K562 (cell line): ENCODE results near the gene IFI6. TPM values are rescaled to one million over a fixed set of nuclear protein-coding genes. Genes with fewer than 3 reads are reported as not detected.

Experiments used
- ARID3B ChIP-seq: fragments of 250-450 bp; sonication (Bioruptor Pico); IDR thresholded peaks from 2 replicates; pipeline ENCODE4 v1.4.0; 2020; ENCODE audit warnings: borderline replicate concordance
- EHMT2 ChIP-seq: fragments of 450-650 bp; IDR thresholded peaks from 2 replicates; pipeline ENCODE4 v1.6.1; 2018; ENCODE audit warnings: antibody characterized with exemption
- FOXO4 ChIP-seq: fragments of 450-650 bp; formaldehyde crosslinking; IDR thresholded peaks from 2 replicates; pipeline ENCODE4 v1.4.0; 2020; ENCODE audit warnings: mild to moderate bottlenecking, moderate library complexity
- HNRNPUL1 ChIP-seq: fragments of 200-400 bp; formaldehyde crosslinking; IDR thresholded peaks from 2 replicates; pipeline ENCODE4 v1.6.1; 2017; ENCODE audit warnings: low read length
- MAFK ChIP-seq: IDR thresholded peaks from 2 replicates; pipeline ENCODE4 v1.6.1; 2011; ENCODE audit warnings: low read length, improper control_type of control experiment
- RAD21 ChIP-seq, 2 experiments: fragments of 250-450 bp in 1 of 2; fragments of 450-650 bp in 1 of 2; sonication (Bioruptor Pico) in 1 of 2; formaldehyde crosslinking in 1 of 2; IDR thresholded peaks in 1 of 2; conservative IDR thresholded peaks in 1 of 2; 2 replicates each; pipeline versions ENCODE4 v1.4.0 to v1.8.0; 2020 to 2022; ENCODE audit warnings: mild to moderate bottlenecking in 2 of 2, moderate library complexity in 1 of 2
- RAD51 ChIP-seq: fragments of 450-650 bp; IDR thresholded peaks from 2 replicates; pipeline ENCODE4 v1.7.1; 2016; ENCODE audit warnings: low read depth, mild to moderate bottlenecking, borderline replicate concordance
- SAFB2 ChIP-seq: fragments of 200-400 bp; formaldehyde crosslinking; IDR thresholded peaks from 2 replicates; pipeline ENCODE4 v1.6.1; 2018; ENCODE audit warnings: borderline replicate concordance, low read length, low read depth, moderate library complexity; ENCODE audit not compliant: severe bottlenecking
- SETDB1 ChIP-seq: IDR thresholded peaks from one replicate; pipeline ENCODE4 v1.6.1; 2012; ENCODE audit warnings: low read length, control low read depth, inconsistent platforms
- SIRT6 ChIP-seq: IDR thresholded peaks from one replicate; pipeline ENCODE4 v1.6.1; 2012; ENCODE audit warnings: low read depth, mild to moderate bottlenecking, control low read depth, inconsistent platforms, low read length, moderate library complexity
- THAP12 ChIP-seq: fragments of 250-450 bp; sonication (Bioruptor Pico); IDR thresholded peaks from 2 replicates; pipeline ENCODE4 v1.9.0; 2021; ENCODE audit warnings: mild to moderate bottlenecking, inconsistent platforms
- VEZF1 ChIP-seq: fragments of 200-800 bp; sonication (Bioruptor generic); IDR thresholded peaks from 2 replicates; pipeline ENCODE4 v1.6.1; 2017; ENCODE audit warnings: missing genetic modification characterization, missing compliant biosample characterization
- ZFP91 ChIP-seq: sonication (generic); formaldehyde crosslinking; IDR thresholded peaks from 2 replicates; pipeline ENCODE4 v1.8.0; 2022; ENCODE audit warnings: mild to moderate bottlenecking, missing genetic modification reagents
- ZKSCAN3 ChIP-seq: fragments of 250-450 bp; sonication (Bioruptor Pico); IDR thresholded peaks from 2 replicates; pipeline ENCODE4 v1.4.0; 2020
- ZNF316 ChIP-seq: fragments of 450-650 bp; IDR thresholded peaks from 2 replicates; pipeline ENCODE4 v1.6.1; 2016
- ZNF584 ChIP-seq: fragments of 200-800 bp; sonication (Bioruptor generic); IDR thresholded peaks from 2 replicates; pipeline ENCODE4 v1.6.1; 2016; ENCODE audit warnings: low read depth, mild to moderate bottlenecking, missing genetic modification characterization, missing compliant biosample characterization
- polyA plus RNA-seq, 8 experiments: library from polyadenylated mRNA; depleted of rRNA in 4 of 8; stranded (reverse) in 5 of 8; unstranded in 3 of 8; fragments of >200 nt; fragmentation: Nextera tagmentation in 2 of 8; fragmentation: Illumina TruSeq in 1 of 8; extraction: Ambion mirVana in 2 of 8; extraction: Trizol in 1 of 8; gene quantifications; 2 replicates each; pipeline versions ENCODE4 v1.2.1 to v1.2.3, GENCODE V29; 2011 to 2014; ENCODE audit warnings: inconsistent platforms in 1 of 8, missing spikeins in 1 of 8
- total RNA-seq, 7 experiments: library from RNA; depleted of rRNA in 6 of 7; stranded (reverse); fragments of >200 nt in 6 of 7; fragmentation: Illumina TruSeq in 2 of 7; extraction: Trizol in 2 of 7; gene quantifications; 2 replicates each; pipeline versions ENCODE4 v1.2.1 to v1.2.3, GENCODE V29; 2011 to 2021; ENCODE audit warnings: low replicate concordance in 1 of 7
- TF ChIP-seq, protein P1 (sequence below): fragments of 250-450 bp; sonication (Bioruptor Pico); IDR thresholded peaks from 2 replicates; pipeline ENCODE4 v1.8.0; 2022; ENCODE audit warnings: inconsistent platforms, mild to moderate bottlenecking, moderate library complexity, borderline replicate concordance

IFI6 gene
- total and polyA plus RNA-seq, 9 of the 15 experiments (the other 6 are each of a cell fraction or from before 2014, with no cell fraction given), result 0.17 to 4.5 (median 2.2) TPM

GRCh38 chr1:27659497-27660299 is 12.3 kb downstream of the IFI6 start (continued):
- no peak for TF ChIP-seq SIRT6
- TF ChIP-seq EHMT2, result no peak
- peak; percentile 68; the same call in 1 of the 2 replicates for TF ChIP-seq VEZF1 (CRISPR knock-in tag)
- TF ChIP-seq, protein P1, sequence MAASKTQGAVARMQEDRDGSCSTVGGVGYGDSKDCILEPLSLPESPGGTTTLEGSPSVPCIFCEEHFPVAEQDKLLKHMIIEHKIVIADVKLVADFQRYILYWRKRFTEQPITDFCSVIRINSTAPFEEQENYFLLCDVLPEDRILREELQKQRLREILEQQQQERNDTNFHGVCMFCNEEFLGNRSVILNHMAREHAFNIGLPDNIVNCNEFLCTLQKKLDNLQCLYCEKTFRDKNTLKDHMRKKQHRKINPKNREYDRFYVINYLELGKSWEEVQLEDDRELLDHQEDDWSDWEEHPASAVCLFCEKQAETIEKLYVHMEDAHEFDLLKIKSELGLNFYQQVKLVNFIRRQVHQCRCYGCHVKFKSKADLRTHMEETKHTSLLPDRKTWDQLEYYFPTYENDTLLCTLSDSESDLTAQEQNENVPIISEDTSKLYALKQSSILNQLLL (CRISPR knock-in tag), result no peak
- no peak for TF ChIP-seq SETDB1
- no peak for TF ChIP-seq RAD21 (CRISPR knock-in tag; conservative IDR thresholded peaks at IDR 0.05 in 1 of 2, IDR thresholded peaks at IDR 0.05 in 1 of 2)
- no peak for TF ChIP-seq SAFB2
- TF ChIP-seq ARID3B (CRISPR knock-in tag), result no peak
- TF ChIP-seq HNRNPUL1, result no peak
- TF ChIP-seq MAFK, result no peak
- TF ChIP-seq ZNF316, result no peak
- TF ChIP-seq ZNF584 (CRISPR knock-in tag), result 0 out of 2 replicates have a peak, but pooled peaks have one; percentile 32
- no peak for TF ChIP-seq RAD51
- no peak for TF ChIP-seq ZKSCAN3 (CRISPR knock-in tag)
- TF ChIP-seq THAP12, result no peak
- no peak for TF ChIP-seq ZFP91 (CRISPR knock-in tag)
- TF ChIP-seq FOXO4 (CRISPR knock-in tag), result no peak
